Measurements from ENCODE around the gene ADGRL3.
"Not testable (repeated sequence)": the region's sequence is repeated elsewhere in the genome, so short reads cannot be mapped to it uniquely, and the experiment has no call there.

ADGRL3 gene

GRCh38 chr4:61203436-61203790, 3.3 kb downstream of the ADGRL3 start:
- Histone ChIP-seq H3K4me3 (ENCODE audit: low read depth in 1 of 2, low read length in 2 of 2) (peak overlapping the region; percentile 26 to 61), H3K9me3 (ENCODE audit: control insufficient read depth in 1 of 2, low read length in 2 of 2) (no peaks in the 10 kb centered on the region), H3K9ac (ENCODE audit: low read depth in 1 of 2, low read length in 2 of 2) (no peak overlapping the region), H3K27me3 (ENCODE audit: control insufficient read depth in 1 of 2, insufficient read depth in 2 of 2, low read length in 2 of 2) (peaks cover 11 to 30% of the 10 kb centered on the region in 2 donors), H3K36me3 (ENCODE audit: control insufficient read depth in 1 of 2, insufficient read depth in 2 of 2, low read length in 2 of 2) (no peaks in the 10 kb centered on the region), H3K27ac (ENCODE audit: low read depth, low read length) (no peak overlapping the region), H3K4me1 (ENCODE audit: control insufficient read depth in 1 of 2, insufficient read depth in 2 of 2, low read length in 2 of 2) (no peaks in the 10 kb centered on the region)

GRCh38 chr4:61204353-61205060, 4.4 kb downstream of the ADGRL3 start:
- H3K27me3 ChIP-seq (ENCODE audit: control insufficient read depth in 1 of 2, insufficient read depth in 2 of 2, low read length in 2 of 2): peaks cover 8 to 21% of the 10 kb centered on the region in 2 donors
- no peak overlapping the region for H3K27ac ChIP-seq (ENCODE audit: low read depth, low read length)
- H3K9ac ChIP-seq (ENCODE audit: low read depth in 1 of 2, low read length in 2 of 2): no peak overlapping the region
- no peaks in the 10 kb centered on the region for H3K36me3 ChIP-seq (ENCODE audit: control insufficient read depth in 1 of 2, insufficient read depth in 2 of 2, low read length in 2 of 2)
- no peaks in the 10 kb centered on the region for H3K4me1 ChIP-seq (ENCODE audit: control insufficient read depth in 1 of 2, insufficient read depth in 2 of 2, low read length in 2 of 2)
- H3K4me3 ChIP-seq (ENCODE audit: low read depth in 1 of 2, low read length in 2 of 2): no peak overlapping the region
- H3K9me3 ChIP-seq (ENCODE audit: control insufficient read depth in 1 of 2, low read length in 2 of 2): no peaks in the 10 kb centered on the region

GRCh38 chr4:61205066-61205465, 4.9 kb downstream of the ADGRL3 start:
- H3K9me3 ChIP-seq (ENCODE audit: control insufficient read depth in 1 of 2, low read length in 2 of 2): no peaks in the 10 kb centered on the region
- H3K36me3 ChIP-seq (ENCODE audit: control insufficient read depth in 1 of 2, insufficient read depth in 2 of 2, low read length in 2 of 2): no peaks in the 10 kb centered on the region
- H3K9ac ChIP-seq (ENCODE audit: low read depth in 1 of 2, low read length in 2 of 2): no peak overlapping the region
- H3K27ac ChIP-seq (ENCODE audit: low read depth, low read length): no peak overlapping the region
- no peaks in the 10 kb centered on the region for H3K4me1 ChIP-seq (ENCODE audit: control insufficient read depth in 1 of 2, insufficient read depth in 2 of 2, low read length in 2 of 2)
- H3K27me3 ChIP-seq (ENCODE audit: control insufficient read depth in 1 of 2, insufficient read depth in 2 of 2, low read length in 2 of 2): peaks cover 8 to 16% of the 10 kb centered on the region in 2 donors
- no peak overlapping the region for H3K4me3 ChIP-seq (ENCODE audit: low read depth in 1 of 2, low read length in 2 of 2)

- not testable (repeated sequence) for H3K27me3 ChIP-seq (ENCODE audit: control insufficient read depth in 1 of 2, insufficient read depth in 2 of 2, low read length in 2 of 2); H3K4me3 ChIP-seq (ENCODE audit: low read depth in 1 of 2, low read length in 2 of 2); H3K4me1 ChIP-seq (ENCODE audit: control insufficient read depth in 1 of 2, insufficient read depth in 2 of 2, low read length in 2 of 2); H3K27ac ChIP-seq (ENCODE audit: low read depth, low read length); H3K9me3 ChIP-seq (ENCODE audit: control insufficient read depth in 1 of 2, low read length in 2 of 2); H3K9ac ChIP-seq (ENCODE audit: low read depth in 1 of 2, low read length in 2 of 2); H3K36me3 ChIP-seq (ENCODE audit: control insufficient read depth in 1 of 2, insufficient read depth in 2 of 2, low read length in 2 of 2)
These were observed 7.0 kb downstream of the ADGRL3 start for GRCh38 chr4:61207156-61207555.

- Histone ChIP-seq H3K9me3 (ENCODE audit: control insufficient read depth in 1 of 2, low read length in 2 of 2) (no peaks in the 10 kb centered on the region), H3K4me3 (ENCODE audit: low read depth in 1 of 2, low read length in 2 of 2) (no peak overlapping the region), H3K4me1 (ENCODE audit: control insufficient read depth in 1 of 2, insufficient read depth in 2 of 2, low read length in 2 of 2) (no peaks in the 10 kb centered on the region), H3K27me3 (ENCODE audit: control insufficient read depth in 1 of 2, insufficient read depth in 2 of 2, low read length in 2 of 2) (no peaks in the 10 kb centered on the region), H3K27ac (ENCODE audit: low read depth, low read length) (no peak overlapping the region), H3K36me3 (ENCODE audit: control insufficient read depth in 1 of 2, insufficient read depth in 2 of 2, low read length in 2 of 2) (no peaks in the 10 kb centered on the region), H3K9ac (ENCODE audit: low read depth in 1 of 2, low read length in 2 of 2) (no peak overlapping the region)
These were observed 10.2 kb downstream of the ADGRL3 start for GRCh38 chr4:61210186-61210939.

GRCh38 chr4:61211781-61212180, 11.7 kb downstream of the ADGRL3 start:
- H3K9ac ChIP-seq (ENCODE audit: low read depth in 1 of 2, low read length in 2 of 2): no peak overlapping the region
- H3K27me3 ChIP-seq (ENCODE audit: control insufficient read depth in 1 of 2, insufficient read depth in 2 of 2, low read length in 2 of 2): no peaks in the 10 kb centered on the region
- H3K36me3 ChIP-seq (ENCODE audit: control insufficient read depth in 1 of 2, insufficient read depth in 2 of 2, low read length in 2 of 2): no peaks in the 10 kb centered on the region
- H3K4me3 ChIP-seq (ENCODE audit: low read depth in 1 of 2, low read length in 2 of 2): no peak overlapping the region
- H3K4me1 ChIP-seq (ENCODE audit: control insufficient read depth in 1 of 2, insufficient read depth in 2 of 2, low read length in 2 of 2): no peaks in the 10 kb centered on the region
- H3K9me3 ChIP-seq (ENCODE audit: control insufficient read depth in 1 of 2, low read length in 2 of 2): no peaks in the 10 kb centered on the region
- H3K27ac ChIP-seq (ENCODE audit: low read depth, low read length): no peak overlapping the region

GRCh38 chr4:61212788-61213187, 12.7 kb downstream of the ADGRL3 start:
- no peak overlapping the region for H3K27ac ChIP-seq (ENCODE audit: low read depth, low read length)
- H3K9ac ChIP-seq (ENCODE audit: low read depth in 1 of 2, low read length in 2 of 2): no peak overlapping the region
- no peaks in the 10 kb centered on the region for H3K9me3 ChIP-seq (ENCODE audit: control insufficient read depth in 1 of 2, low read length in 2 of 2)
- no peaks in the 10 kb centered on the region for H3K4me1 ChIP-seq (ENCODE audit: control insufficient read depth in 1 of 2, insufficient read depth in 2 of 2, low read length in 2 of 2)
- H3K27me3 ChIP-seq (ENCODE audit: control insufficient read depth in 1 of 2, insufficient read depth in 2 of 2, low read length in 2 of 2): no peaks in the 10 kb centered on the region
- H3K36me3 ChIP-seq (ENCODE audit: control insufficient read depth in 1 of 2, insufficient read depth in 2 of 2, low read length in 2 of 2): no peaks in the 10 kb centered on the region
- H3K4me3 ChIP-seq (ENCODE audit: low read depth in 1 of 2, low read length in 2 of 2): no peak overlapping the region

GRCh38 chr4:61214680-61215079, 14.6 kb downstream of the ADGRL3 start:
- Histone ChIP-seq H3K36me3 (ENCODE audit: control insufficient read depth in 1 of 2, insufficient read depth in 2 of 2, low read length in 2 of 2) (no peaks in the 10 kb centered on the region), H3K27me3 (ENCODE audit: control insufficient read depth in 1 of 2, insufficient read depth in 2 of 2, low read length in 2 of 2) (no peaks in the 10 kb centered on the region)

GRCh38 chr4:61217222-61217621, 17.1 kb downstream of the ADGRL3 start:
- Histone ChIP-seq H3K4me3 (ENCODE audit: low read depth in 1 of 2, low read length in 2 of 2) (no peak overlapping the region), H3K27me3 (ENCODE audit: control insufficient read depth in 1 of 2, insufficient read depth in 2 of 2, low read length in 2 of 2) (no peaks in the 10 kb centered on the region), H3K36me3 (ENCODE audit: control insufficient read depth in 1 of 2, insufficient read depth in 2 of 2, low read length in 2 of 2) (no peaks in the 10 kb centered on the region), H3K27ac (ENCODE audit: low read depth, low read length) (no peak overlapping the region), H3K9me3 (ENCODE audit: control insufficient read depth in 1 of 2, low read length in 2 of 2) (no peaks in the 10 kb centered on the region), H3K9ac (ENCODE audit: low read depth in 1 of 2, low read length in 2 of 2) (no peak overlapping the region), H3K4me1 (ENCODE audit: control insufficient read depth in 1 of 2, insufficient read depth in 2 of 2, low read length in 2 of 2) (no peaks in the 10 kb centered on the region)

More at GRCh38 chr4:61214680-61215079, 14.6 kb downstream of the ADGRL3 start:
- H3K27ac ChIP-seq (ENCODE audit: low read depth, low read length): no peak overlapping the region
- no peak overlapping the region for H3K9ac ChIP-seq (ENCODE audit: low read depth in 1 of 2, low read length in 2 of 2)
- no peak overlapping the region for H3K4me3 ChIP-seq (ENCODE audit: low read depth in 1 of 2, low read length in 2 of 2)
- H3K9me3 ChIP-seq (ENCODE audit: control insufficient read depth in 1 of 2, low read length in 2 of 2): no peaks in the 10 kb centered on the region
- H3K4me1 ChIP-seq (ENCODE audit: control insufficient read depth in 1 of 2, insufficient read depth in 2 of 2, low read length in 2 of 2): no peaks in the 10 kb centered on the region

GRCh38 chr4:61220556-61220955, 20.4 kb downstream of the ADGRL3 start:
- Histone ChIP-seq H3K4me1 (ENCODE audit: control insufficient read depth in 1 of 2, insufficient read depth in 2 of 2, low read length in 2 of 2) (no peaks in the 10 kb centered on the region), H3K9ac (ENCODE audit: low read depth in 1 of 2, low read length in 2 of 2) (no peak overlapping the region), H3K4me3 (ENCODE audit: low read depth in 1 of 2, low read length in 2 of 2) (no peak overlapping the region), H3K36me3 (ENCODE audit: control insufficient read depth in 1 of 2, insufficient read depth in 2 of 2, low read length in 2 of 2) (no peaks in the 10 kb centered on the region), H3K27me3 (ENCODE audit: control insufficient read depth in 1 of 2, insufficient read depth in 2 of 2, low read length in 2 of 2) (no peaks in the 10 kb centered on the region), H3K27ac (ENCODE audit: low read depth, low read length) (no peak overlapping the region), H3K9me3 (ENCODE audit: control insufficient read depth in 1 of 2, low read length in 2 of 2) (no peaks in the 10 kb centered on the region)
